Thoracic aorta endothelial cell (primary cell): ENCODE results near the gene SPATA21. TPM values are rescaled to one million over a fixed set of nuclear protein-coding genes. Genes with fewer than 3 reads are reported as not detected.

ENCODE experiments used
- total RNA-seq: library from RNA; depleted of rRNA; stranded (reverse); fragments of >200 nt; gene quantifications from 2 replicates; pipeline ENCODE4 v1.2.3, GENCODE V29; 2012

SPATA21 gene, protein sequence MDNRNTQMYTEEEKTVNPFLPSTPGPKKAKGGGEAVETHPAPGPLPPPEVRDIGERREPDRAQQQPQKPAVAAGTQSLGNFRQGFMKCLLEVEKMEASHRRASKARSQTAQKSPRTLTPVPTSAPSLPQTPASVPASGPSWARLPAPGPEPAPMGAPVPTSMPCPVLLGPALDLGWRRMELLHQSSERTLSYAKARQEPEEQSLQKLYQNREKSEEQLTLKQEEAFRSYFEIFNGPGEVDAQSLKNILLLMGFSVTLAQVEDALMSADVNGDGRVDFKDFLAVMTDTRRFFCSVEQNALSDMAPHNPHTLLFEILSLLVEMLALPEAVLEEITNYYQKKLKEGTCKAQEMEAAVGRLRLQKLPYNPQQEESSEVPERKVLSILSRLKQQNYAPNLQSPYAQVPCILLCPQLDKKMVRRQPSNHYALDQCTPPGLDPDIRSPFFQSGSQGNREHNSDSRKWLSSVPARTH
- total RNA-seq = under 0.01 TPM in 1 of 2 replicates, not detected in the other

DNA sequence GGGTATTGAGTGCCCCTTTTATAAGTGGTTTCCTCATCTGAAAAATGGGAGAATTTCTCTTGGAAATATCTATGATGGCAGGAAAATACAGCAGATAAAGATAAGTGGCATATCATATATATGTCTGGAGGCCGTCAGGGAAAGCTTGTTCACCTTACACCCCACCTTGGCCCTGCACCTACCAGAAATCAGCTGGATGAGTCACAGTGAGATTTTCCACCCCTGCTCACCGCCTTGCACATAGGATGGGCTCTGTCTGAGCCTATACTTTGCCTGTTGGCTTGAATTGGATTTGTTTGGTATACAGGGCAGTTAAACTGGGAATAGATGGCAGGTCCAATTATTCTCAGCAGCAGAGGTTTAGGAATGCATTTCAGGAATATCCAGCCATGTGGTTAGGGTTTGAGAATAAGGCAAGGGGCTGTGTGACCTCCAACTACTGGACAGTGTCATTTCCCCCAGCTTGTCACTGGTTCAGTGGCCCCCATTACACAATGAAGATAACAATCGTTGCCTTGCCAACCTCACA is at the start of gene SPATA21:
SPATA21 (minus strand) TSS at position 479 of the 529 bp plus-strand sequence. CDS start 6,053 bp downstream, outside the sequence.

DNA sequence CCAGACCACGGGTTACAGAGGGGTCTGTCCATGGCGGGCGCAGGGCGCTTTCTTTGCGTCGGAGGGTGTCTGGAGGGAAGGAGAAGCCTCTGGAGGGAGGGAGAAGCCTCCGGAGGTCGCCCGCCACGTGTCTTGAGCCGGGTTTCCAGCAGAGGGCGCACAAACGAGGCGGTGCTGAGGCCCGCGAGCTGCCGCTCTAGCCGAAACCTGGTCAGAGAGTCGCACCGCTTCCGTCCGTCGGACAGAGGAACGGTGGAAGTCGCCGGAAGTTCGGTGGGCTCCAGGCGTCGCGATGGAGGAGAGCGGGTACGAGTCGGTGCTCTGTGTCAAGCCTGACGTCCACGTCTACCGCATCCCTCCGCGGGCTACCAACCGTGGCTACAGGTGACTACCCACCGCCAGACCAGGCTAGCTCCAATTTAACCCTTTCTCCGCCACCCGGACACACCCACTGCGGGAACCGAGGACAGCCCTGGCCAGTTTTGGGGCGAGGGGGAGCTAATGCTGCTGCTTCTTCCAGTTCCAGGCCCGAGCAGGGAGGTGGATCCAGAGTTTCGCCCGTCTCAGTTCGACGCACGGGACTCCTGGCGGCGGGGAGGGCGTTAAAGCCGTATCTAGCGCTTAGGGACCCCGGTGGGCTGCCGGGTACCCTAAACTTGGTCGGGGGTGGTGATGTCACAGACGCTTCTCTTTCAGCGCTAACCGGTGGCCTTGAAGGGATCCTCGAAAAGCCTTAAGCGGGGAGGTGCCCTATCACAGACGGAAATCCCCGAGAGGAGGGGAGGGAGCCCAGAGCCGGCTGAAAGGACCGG is 3.5 kb upstream of the SPATA21 start, which contains the start of gene NECAP2:
NECAP2 (plus strand) TSS at position 255 of the 812 bp plus-strand sequence; CDS start at position 293, 38 bp downstream.

DNA sequence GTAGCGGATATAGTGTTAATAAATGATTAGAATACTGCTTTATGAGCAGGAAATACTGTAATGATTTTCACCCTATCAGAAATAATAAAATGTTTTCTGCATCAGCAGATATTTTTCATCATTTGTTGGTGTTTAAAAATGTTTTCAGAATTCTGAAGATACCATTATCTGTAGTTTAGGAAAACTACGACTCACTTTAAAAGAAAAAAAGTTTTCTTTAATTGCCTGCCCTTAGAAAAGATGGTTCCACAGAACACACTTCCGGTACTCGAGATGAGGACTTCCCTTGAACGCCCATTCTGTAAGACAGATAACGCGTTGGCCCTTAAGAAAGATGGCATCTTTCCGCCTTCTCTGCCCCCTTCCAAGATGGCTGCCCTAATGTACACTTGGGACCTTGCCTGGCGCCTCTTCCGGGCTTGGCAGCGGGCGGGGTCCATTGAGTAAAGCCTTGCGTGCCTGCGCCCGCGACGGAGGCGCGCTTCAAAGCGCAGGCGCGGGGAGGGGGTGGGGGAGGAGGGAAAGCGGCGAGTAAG is 70.4 kb downstream of the SPATA21 start, which contains the start of gene SZRD1:
SZRD1 (plus strand) TSS at position 521 of the 536 bp plus-strand sequence. CDS start 16 bp downstream, outside the sequence.

DNA sequence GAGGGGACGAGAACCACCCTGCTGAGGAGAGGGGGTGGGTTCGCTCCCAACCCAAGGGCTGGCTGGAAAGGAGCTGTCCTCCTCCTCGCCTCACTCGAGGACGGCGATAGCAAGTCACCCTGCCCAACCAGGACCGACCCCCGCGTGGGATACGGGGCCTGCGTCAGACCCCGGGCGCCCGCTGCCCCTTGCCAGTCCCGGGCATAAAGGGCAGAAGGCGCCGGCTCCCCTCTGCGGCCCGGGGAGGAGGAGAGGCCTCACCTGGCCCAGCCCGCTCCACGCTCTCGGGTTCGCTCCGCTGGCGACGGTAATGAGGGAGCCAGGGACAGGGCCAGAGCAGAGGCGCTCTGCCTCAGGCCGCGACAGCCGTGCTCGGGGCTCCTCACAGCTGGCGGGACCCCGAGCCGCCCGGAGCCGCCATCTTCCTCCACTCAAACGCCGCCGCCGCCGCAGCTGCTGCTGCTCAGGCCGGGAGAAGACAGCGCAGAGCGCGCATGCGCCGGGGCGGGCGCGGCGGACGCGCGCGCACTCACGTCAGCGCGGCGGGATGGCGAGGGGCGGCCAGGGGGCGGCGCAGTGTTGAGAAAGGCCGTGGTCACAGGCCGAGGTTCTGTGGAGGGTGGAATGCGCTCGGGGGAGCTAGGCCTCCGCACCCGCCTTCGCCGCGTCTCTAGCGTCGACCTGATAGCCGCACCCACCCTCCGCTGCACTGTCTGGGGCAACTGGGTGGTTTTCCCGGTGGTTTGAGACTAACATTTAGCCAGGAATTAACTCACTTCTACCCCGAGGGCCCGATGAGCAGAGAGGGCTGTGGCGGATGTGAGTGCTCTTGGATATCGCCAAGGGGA is 85.0 kb downstream of the SPATA21 start, which contains the start of gene FBXO42:
FBXO42 (minus strand) TSS at position 487 of the 848 bp plus-strand sequence. CDS start 37,062 bp downstream, outside the sequence.

Other genes with a start within 250 kb of the SPATA21 start
- 4.7 and 7.6 TPM in 2 replicates for gene ARHGEF19, start 224.8 kb downstream of the SPATA21 start, total RNA-seq
- 5.9 and 8.1 TPM in 2 replicates for gene CPLANE2, start 200.2 kb downstream of the SPATA21 start, total RNA-seq
- gene FBXO42, start 84.9 kb downstream of the SPATA21 start, total RNA-seq = 19.8 and 21.1 TPM in 2 replicates
- 86.7 and 98.1 TPM in 2 replicates for gene SZRD1, start 70.2 kb downstream of the SPATA21 start, total RNA-seq
- 119 and 120 TPM in 2 replicates for gene NECAP2, start 3.3 kb upstream of the SPATA21 start, total RNA-seq
- under 0.01 TPM in 2 replicates for gene RNU1-1, start 76.9 kb upstream of the SPATA21 start, total RNA-seq
- 27.1 and 28.4 TPM in 2 replicates for gene NBPF1, start 176.1 kb upstream of the SPATA21 start, total RNA-seq
- under 0.01 TPM in 2 replicates for gene RNU1-3, start 229.5 kb upstream of the SPATA21 start, total RNA-seq